H1 (cell line): ENCODE measurements around the gene MRPL34. TPM values are rescaled to one million over a fixed set of nuclear protein-coding genes. Genes with fewer than 3 reads are reported as not detected.

Experiments used
- BACH1 ChIP-seq: IDR thresholded peaks from 2 replicates; pipeline ENCODE4 v1.6.1; 2012; ENCODE audit warnings: low read length, improper control_type of control experiment
- BRCA1 ChIP-seq: IDR thresholded peaks from 2 replicates; pipeline ENCODE4 v1.6.1; 2012; ENCODE audit warnings: low read depth, low read length, improper control_type of control experiment
- FOSL1 ChIP-seq: IDR thresholded peaks from 2 replicates; pipeline ENCODE4 v1.6.1; 2011; ENCODE audit warnings: mild to moderate bottlenecking, low read depth, low read length, moderate library complexity; ENCODE audit not compliant: insufficient read depth
- GTF2F1 ChIP-seq: IDR thresholded peaks from 2 replicates; pipeline ENCODE4 v1.6.1; 2012; ENCODE audit warnings: low read depth, low read length, improper control_type of control experiment, borderline replicate concordance
- MAFK ChIP-seq: IDR thresholded peaks from 2 replicates; pipeline ENCODE4 v1.6.1; 2012; ENCODE audit warnings: low read depth, mild to moderate bottlenecking, improper control_type of control experiment, low read length
- RBBP5 ChIP-seq: IDR thresholded peaks from 2 replicates; pipeline ENCODE4 v1.7.1; 2012; ENCODE audit warnings: low read depth, mild to moderate bottlenecking, inconsistent platforms, low read length, moderate library complexity, borderline replicate concordance
- RFX5 ChIP-seq: IDR thresholded peaks from 2 replicates; pipeline ENCODE4 v1.6.1; 2011; ENCODE audit warnings: low read depth, low read length, improper control_type of control experiment, borderline replicate concordance
- SRF ChIP-seq: IDR thresholded peaks from 2 replicates; pipeline ENCODE4 v1.6.1; 2011; ENCODE audit warnings: mild to moderate bottlenecking, low read depth, low read length, moderate library complexity
- TCF12 ChIP-seq: IDR thresholded peaks from 2 replicates; pipeline ENCODE4 v1.6.1; 2011; ENCODE audit warnings: low read depth, mild to moderate bottlenecking, low read length
- polyA plus RNA-seq, 7 experiments: library from polyadenylated mRNA; depleted of rRNA in 3 of 7; stranded (reverse) in 5 of 7; unstranded in 2 of 7; fragments of >200 nt in 5 of 7; fragments of 200-250 nt in 2 of 7; gene quantifications; 1 replicate in 5 of 7; 2 replicates in 1 of 7; 4 replicates in 1 of 7; pipeline versions ENCODE4 v1.2.1 to v1.2.3, GENCODE V29; 2011 to 2013; ENCODE audit warnings: missing spikeins in 2 of 7, mixed read lengths in 2 of 7
- total RNA-seq: library from RNA; stranded (reverse); fragmentation: NEBNext Ultra II Directional; extraction: Animal tissue kit (Norgen Biotek cat#: 25700); gene quantifications from 2 replicates; pipeline ENCODE4 v1.2.1, GENCODE V29; 2021
- TF ChIP-seq, protein P1 (sequence below): fragments of 300-600 bp; sonication (generic); IDR thresholded peaks from 2 replicates; pipeline ENCODE4 v1.7.1; 2012; ENCODE audit warnings: low read length, moderate library complexity, mild to moderate bottlenecking, inconsistent platforms; ENCODE audit not compliant: insufficient replicate concordance
- TF ChIP-seq, protein P2 (sequence below): IDR thresholded peaks from 2 replicates; pipeline ENCODE4 v1.6.1; 2011; ENCODE audit warnings: low read length, improper control_type of control experiment

The MRPL34 gene
- total and polyA plus RNA-seq, 2 of the 8 experiments (the other 6 are each of a cell fraction or from before 2014, with no cell fraction given) = 91.9 to 99.6 TPM

DNA sequence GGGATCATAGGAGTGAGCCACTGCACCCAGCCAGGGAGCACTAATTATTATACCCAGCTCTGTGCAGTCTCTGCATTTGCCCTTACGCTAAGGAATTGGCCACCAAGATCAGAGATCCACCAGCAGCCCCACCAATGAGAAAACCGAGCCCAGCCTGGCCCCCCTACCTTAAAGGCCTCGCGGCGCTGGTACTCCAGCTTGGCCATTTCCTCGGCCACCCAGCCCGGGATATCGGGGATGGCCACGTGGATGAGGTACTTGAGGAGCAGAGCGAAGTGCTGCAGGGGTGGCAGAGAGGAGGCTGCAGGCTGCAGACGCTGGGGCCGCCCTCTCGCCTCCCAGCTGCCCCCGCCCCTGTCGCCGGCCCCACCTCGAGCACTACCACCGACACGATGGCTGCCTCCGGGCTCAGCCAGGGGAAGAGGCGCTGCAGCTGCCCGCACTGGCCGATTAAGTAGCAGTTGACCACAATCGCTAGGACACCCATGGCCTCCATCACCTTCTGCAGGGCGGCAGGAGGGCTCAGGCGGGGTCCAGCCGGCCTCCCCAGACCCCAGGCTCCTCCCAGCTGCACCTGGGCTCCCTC, 21.5 kb downstream of the MRPL34 start (continued):
- TF ChIP-seq, protein P1, sequence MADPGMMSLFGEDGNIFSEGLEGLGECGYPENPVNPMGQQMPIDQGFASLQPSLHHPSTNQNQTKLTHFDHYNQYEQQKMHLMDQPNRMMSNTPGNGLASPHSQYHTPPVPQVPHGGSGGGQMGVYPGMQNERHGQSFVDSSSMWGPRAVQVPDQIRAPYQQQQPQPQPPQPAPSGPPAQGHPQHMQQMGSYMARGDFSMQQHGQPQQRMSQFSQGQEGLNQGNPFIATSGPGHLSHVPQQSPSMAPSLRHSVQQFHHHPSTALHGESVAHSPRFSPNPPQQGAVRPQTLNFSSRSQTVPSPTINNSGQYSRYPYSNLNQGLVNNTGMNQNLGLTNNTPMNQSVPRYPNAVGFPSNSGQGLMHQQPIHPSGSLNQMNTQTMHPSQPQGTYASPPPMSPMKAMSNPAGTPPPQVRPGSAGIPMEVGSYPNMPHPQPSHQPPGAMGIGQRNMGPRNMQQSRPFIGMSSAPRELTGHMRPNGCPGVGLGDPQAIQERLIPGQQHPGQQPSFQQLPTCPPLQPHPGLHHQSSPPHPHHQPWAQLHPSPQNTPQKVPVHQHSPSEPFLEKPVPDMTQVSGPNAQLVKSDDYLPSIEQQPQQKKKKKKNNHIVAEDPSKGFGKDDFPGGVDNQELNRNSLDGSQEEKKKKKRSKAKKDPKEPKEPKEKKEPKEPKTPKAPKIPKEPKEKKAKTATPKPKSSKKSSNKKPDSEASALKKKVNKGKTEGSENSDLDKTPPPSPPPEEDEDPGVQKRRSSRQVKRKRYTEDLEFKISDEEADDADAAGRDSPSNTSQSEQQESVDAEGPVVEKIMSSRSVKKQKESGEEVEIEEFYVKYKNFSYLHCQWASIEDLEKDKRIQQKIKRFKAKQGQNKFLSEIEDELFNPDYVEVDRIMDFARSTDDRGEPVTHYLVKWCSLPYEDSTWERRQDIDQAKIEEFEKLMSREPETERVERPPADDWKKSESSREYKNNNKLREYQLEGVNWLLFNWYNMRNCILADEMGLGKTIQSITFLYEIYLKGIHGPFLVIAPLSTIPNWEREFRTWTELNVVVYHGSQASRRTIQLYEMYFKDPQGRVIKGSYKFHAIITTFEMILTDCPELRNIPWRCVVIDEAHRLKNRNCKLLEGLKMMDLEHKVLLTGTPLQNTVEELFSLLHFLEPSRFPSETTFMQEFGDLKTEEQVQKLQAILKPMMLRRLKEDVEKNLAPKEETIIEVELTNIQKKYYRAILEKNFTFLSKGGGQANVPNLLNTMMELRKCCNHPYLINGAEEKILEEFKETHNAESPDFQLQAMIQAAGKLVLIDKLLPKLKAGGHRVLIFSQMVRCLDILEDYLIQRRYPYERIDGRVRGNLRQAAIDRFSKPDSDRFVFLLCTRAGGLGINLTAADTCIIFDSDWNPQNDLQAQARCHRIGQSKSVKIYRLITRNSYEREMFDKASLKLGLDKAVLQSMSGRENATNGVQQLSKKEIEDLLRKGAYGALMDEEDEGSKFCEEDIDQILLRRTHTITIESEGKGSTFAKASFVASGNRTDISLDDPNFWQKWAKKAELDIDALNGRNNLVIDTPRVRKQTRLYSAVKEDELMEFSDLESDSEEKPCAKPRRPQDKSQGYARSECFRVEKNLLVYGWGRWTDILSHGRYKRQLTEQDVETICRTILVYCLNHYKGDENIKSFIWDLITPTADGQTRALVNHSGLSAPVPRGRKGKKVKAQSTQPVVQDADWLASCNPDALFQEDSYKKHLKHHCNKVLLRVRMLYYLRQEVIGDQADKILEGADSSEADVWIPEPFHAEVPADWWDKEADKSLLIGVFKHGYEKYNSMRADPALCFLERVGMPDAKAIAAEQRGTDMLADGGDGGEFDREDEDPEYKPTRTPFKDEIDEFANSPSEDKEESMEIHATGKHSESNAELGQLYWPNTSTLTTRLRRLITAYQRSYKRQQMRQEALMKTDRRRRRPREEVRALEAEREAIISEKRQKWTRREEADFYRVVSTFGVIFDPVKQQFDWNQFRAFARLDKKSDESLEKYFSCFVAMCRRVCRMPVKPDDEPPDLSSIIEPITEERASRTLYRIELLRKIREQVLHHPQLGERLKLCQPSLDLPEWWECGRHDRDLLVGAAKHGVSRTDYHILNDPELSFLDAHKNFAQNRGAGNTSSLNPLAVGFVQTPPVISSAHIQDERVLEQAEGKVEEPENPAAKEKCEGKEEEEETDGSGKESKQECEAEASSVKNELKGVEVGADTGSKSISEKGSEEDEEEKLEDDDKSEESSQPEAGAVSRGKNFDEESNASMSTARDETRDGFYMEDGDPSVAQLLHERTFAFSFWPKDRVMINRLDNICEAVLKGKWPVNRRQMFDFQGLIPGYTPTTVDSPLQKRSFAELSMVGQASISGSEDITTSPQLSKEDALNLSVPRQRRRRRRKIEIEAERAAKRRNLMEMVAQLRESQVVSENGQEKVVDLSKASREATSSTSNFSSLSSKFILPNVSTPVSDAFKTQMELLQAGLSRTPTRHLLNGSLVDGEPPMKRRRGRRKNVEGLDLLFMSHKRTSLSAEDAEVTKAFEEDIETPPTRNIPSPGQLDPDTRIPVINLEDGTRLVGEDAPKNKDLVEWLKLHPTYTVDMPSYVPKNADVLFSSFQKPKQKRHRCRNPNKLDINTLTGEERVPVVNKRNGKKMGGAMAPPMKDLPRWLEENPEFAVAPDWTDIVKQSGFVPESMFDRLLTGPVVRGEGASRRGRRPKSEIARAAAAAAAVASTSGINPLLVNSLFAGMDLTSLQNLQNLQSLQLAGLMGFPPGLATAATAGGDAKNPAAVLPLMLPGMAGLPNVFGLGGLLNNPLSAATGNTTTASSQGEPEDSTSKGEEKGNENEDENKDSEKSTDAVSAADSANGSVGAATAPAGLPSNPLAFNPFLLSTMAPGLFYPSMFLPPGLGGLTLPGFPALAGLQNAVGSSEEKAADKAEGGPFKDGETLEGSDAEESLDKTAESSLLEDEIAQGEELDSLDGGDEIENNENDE = no peak
- TF ChIP-seq, protein P2, sequence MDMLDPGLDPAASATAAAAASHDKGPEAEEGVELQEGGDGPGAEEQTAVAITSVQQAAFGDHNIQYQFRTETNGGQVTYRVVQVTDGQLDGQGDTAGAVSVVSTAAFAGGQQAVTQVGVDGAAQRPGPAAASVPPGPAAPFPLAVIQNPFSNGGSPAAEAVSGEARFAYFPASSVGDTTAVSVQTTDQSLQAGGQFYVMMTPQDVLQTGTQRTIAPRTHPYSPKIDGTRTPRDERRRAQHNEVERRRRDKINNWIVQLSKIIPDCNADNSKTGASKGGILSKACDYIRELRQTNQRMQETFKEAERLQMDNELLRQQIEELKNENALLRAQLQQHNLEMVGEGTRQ = no peak
- TF ChIP-seq BRCA1 (no peak), GTF2F1 (no peak), FOSL1 (no peak), BACH1 (no peak), SRF (no peak), TCF12 (no peak), MAFK (no peak), RBBP5 (no peak), RFX5 (no peak)
